NT2/D1 (cell line): Measurements from ENCODE around the gene MAPK11.

Experiments
- SUZ12 ChIP-seq: IDR thresholded peaks from 2 replicates; pipeline ENCODE4 v1.6.1; 2011; ENCODE audit not compliant: insufficient read length, insufficient read depth; ENCODE audit errors: extremely low read depth
- YY1 ChIP-seq: IDR thresholded peaks from 2 replicates; pipeline ENCODE4 v1.6.1; 2011; ENCODE audit not compliant: insufficient read length, insufficient read depth

DNA sequence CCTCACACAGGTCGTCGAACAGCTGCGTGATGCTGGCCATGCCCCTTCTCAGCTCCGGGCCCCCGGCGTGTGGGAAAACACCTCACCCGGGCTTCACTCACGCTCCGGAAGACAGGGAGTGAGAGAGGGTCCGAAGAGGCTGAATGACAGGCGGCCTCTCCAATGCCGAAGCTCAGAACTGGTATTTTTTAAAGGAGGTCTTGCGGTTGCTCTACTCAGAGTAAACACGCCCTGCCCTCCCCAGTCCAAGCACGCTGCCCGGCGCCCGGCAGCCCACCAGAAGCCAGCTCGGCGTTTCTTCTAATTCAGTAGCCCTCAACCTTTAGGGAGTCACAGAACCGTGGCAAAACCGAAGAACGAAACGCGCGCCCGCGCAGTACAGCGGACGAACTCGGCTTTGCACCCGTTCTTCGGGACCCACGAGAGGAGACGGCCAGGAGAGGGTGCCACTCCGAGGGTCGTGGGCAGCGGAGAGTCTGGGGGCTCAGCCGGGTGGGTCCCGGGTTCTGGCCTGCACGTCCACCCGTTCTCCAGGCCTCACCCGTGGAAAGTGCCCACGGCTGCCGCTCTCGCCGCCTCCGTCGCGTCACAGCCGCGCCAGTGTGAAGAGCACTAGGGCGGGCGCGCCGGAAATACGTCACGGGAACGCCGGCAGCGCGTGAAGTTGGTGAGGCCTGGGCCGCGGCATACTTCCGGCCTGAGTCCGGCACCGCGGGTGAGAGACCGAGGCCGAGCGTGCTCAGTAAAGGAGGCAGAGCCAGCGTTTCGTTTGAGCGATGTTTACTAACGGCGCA lies 25.6 kb downstream of the MAPK11 start, which contains the start of gene TUBGCP6:
- TF ChIP-seq YY1 (no peak), SUZ12 (no peak)
